SU-DHL-6 (cell line): ENCODE results near the gene BCDIN3D.

Experiments
- H2AFZ ChIP-seq: fragments of 200-600 bp; sonication (generic); 2 replicates; pipeline ENCODE4 v1.6.1; 2014; ENCODE audit warnings: low read depth, mild to moderate bottlenecking, moderate library complexity, mixed read lengths, antibody characterized with exemption, low read length; ENCODE audit not compliant: severe bottlenecking
- H3F3A ChIP-seq: fragments of 200-600 bp; shearing (Covaris generic); 2 replicates; pipeline ENCODE4 v1.6.0; 2016; ENCODE audit warnings: antibody characterized with exemption, mild to moderate bottlenecking; ENCODE audit not compliant: insufficient read depth
- H3K27ac ChIP-seq: fragments of 200-600 bp; sonication (generic); 2 replicates; pipeline ENCODE4 v1.5.1; 2016; ENCODE audit warnings: low read depth, mild to moderate bottlenecking, low read length, moderate library complexity, mixed read lengths
- H3K27me3 ChIP-seq: fragments of 200-600 bp; sonication (generic), shearing (Covaris generic); 2 replicates; pipeline ENCODE4 v1.6.0; 2014; ENCODE audit warnings: mild to moderate bottlenecking, low read length
- H3K36me3 ChIP-seq: fragments of 200-600 bp; sonication (generic); 2 replicates; pipeline ENCODE4 v1.6.1; 2014; ENCODE audit warnings: mild to moderate bottlenecking, low read length, mixed read lengths
- H3K4me2 ChIP-seq: fragments of 300-600, 200-600 bp; shearing (Covaris generic), sonication (generic); 2 replicates; pipeline ENCODE4 v1.6.0; 2014; ENCODE audit warnings: low read length, low read depth, mild to moderate bottlenecking; ENCODE audit not compliant: poor library complexity, severe bottlenecking
- H3K4me3 ChIP-seq: fragments of 200-600 bp; sonication (generic); 2 replicates; pipeline ENCODE4 v1.5.1; 2014; ENCODE audit warnings: antibody characterized with exemption, low read length, mild to moderate bottlenecking, mixed read lengths; ENCODE audit not compliant: insufficient read depth, poor library complexity, severe bottlenecking
- H3K79me2 ChIP-seq: fragments of 200-600 bp; sonication (generic); 2 replicates; pipeline ENCODE4 v1.6.1; 2014; ENCODE audit warnings: mild to moderate bottlenecking, low read length, moderate library complexity; ENCODE audit not compliant: insufficient read depth
- H3K9ac ChIP-seq: fragments of 200-600 bp; sonication (generic); 2 replicates; pipeline ENCODE4 v1.7.0; 2014; ENCODE audit warnings: mild to moderate bottlenecking, low read length
- H3K9me2 ChIP-seq: fragments of 200-600 bp; sonication (generic); replicated peaks from 2 replicates; pipeline ENCODE4 v1.6.1; 2014; ENCODE audit warnings: low read length; ENCODE audit not compliant: insufficient read depth
- H3K9me3 ChIP-seq: fragments of 200-600 bp; sonication (generic); 2 replicates; pipeline ENCODE4 v1.6.1; 2014; ENCODE audit warnings: low read length, mixed read lengths; ENCODE audit not compliant: insufficient read depth
- H4K20me1 ChIP-seq: fragments of 200-600 bp; sonication (generic); 2 replicates; pipeline ENCODE4 v1.6.1; 2014; ENCODE audit warnings: low read depth, mild to moderate bottlenecking, antibody characterized with exemption, low read length, moderate library complexity, mixed read lengths
- EZH2phosphoT487 ChIP-seq: fragments of 200-600 bp; sonication (generic), shearing (Covaris generic); conservative IDR thresholded peaks from 2 replicates; pipeline ENCODE4 v1.6.1; 2018; ENCODE audit warnings: mild to moderate bottlenecking, antibody characterized with exemption, low read length, moderate library complexity, mixed read lengths
- TF ChIP-seq, protein P1 (sequence below): fragments of 200-600 bp; sonication (generic); IDR thresholded peaks from one replicate; pipeline ENCODE4 v1.5.1; 2017; ENCODE audit warnings: antibody characterized with exemption, mild to moderate bottlenecking, low read length, moderate library complexity; ENCODE audit not compliant: insufficient read depth, poor library complexity, severe bottlenecking

Gene BCDIN3D

GRCh38 chr12:49875115-49875720 is 32.3 kb upstream of the BCDIN3D start:
- Histone ChIP-seq H3K27ac (no peak overlapping the region), H3K36me3 (no peaks in the 10 kb centered on the region), H2AFZ (no peak overlapping the region), H4K20me1 (no peaks in the 10 kb centered on the region), H3F3A (peaks cover 17% of the 10 kb centered on the region; the same call in 1 of the 2 replicates), H3K4me3 (no peak overlapping the region), H3K9ac (no peak overlapping the region), H3K79me2 (no peaks in the 10 kb centered on the region), H3K9me3 (peaks cover 12% of the 10 kb centered on the region; the same call in 1 of the 2 replicates), H3K9me2 (no peaks in the 10 kb centered on the region), H3K27me3 (no peaks in the 10 kb centered on the region), H3K4me2 (no peak overlapping the region)
- no peak for TF ChIP-seq EZH2phosphoT487
- TF ChIP-seq, protein P1, sequence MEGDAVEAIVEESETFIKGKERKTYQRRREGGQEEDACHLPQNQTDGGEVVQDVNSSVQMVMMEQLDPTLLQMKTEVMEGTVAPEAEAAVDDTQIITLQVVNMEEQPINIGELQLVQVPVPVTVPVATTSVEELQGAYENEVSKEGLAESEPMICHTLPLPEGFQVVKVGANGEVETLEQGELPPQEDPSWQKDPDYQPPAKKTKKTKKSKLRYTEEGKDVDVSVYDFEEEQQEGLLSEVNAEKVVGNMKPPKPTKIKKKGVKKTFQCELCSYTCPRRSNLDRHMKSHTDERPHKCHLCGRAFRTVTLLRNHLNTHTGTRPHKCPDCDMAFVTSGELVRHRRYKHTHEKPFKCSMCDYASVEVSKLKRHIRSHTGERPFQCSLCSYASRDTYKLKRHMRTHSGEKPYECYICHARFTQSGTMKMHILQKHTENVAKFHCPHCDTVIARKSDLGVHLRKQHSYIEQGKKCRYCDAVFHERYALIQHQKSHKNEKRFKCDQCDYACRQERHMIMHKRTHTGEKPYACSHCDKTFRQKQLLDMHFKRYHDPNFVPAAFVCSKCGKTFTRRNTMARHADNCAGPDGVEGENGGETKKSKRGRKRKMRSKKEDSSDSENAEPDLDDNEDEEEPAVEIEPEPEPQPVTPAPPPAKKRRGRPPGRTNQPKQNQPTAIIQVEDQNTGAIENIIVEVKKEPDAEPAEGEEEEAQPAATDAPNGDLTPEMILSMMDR: no peak

DNA sequence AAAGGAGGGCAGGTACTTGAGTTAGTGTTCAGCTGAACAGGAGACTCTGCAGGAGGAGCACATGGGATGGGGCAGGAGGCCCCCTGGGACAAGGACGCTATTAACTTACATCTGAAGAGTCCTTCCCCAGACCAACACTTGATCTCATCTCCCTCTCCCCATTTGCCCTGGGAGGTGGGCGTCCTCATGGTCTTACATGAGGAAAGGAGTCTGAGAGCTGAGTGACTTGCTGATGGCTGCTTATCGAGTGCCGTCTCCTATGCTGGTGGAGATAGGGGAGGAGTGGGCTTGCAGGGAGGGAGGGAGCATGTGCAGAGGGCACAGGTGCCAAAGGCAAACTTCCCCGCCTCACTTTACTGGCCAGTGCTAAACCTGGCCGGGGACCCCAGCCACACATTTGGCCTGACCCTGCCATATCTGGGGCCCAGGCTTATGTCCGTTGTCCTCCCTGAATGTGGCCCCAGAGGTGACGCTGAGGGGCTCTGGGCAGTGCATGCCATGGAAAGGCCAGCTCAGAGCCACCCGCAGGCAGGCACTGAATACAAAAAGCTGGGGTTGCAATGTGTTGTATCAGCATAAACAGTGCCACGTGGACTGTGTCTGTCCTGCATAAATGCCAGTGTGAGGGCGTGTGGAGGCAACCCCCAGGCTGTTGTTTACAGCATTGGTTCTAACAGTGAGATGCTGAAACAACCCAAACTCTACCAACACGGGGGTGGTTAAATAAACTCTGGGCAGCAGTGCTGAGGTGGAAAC is 31.4 kb upstream of the BCDIN3D start:
- peaks cover 9% of the 10 kb centered on the region; the same call in 1 of the 2 replicates for H3F3A ChIP-seq
- no peaks in the 10 kb centered on the region for H3K27me3 ChIP-seq
- H3K9me3 ChIP-seq: peaks cover 3% of the 10 kb centered on the region; the same call in 1 of the 2 replicates
- no peak overlapping the region for H3K9ac ChIP-seq
- H3K4me3 ChIP-seq: no peak overlapping the region
- H3K9me2 ChIP-seq: no peaks in the 10 kb centered on the region
- H3K4me2 ChIP-seq: no peak overlapping the region
- H3K36me3 ChIP-seq: no peaks in the 10 kb centered on the region
- TF ChIP-seq, protein P1: no peak
- TF ChIP-seq EZH2phosphoT487: no peak
- H3K27ac ChIP-seq: no peak overlapping the region
- no peak overlapping the region for H2AFZ ChIP-seq
- no peaks in the 10 kb centered on the region for H4K20me1 ChIP-seq
- H3K79me2 ChIP-seq: no peaks in the 10 kb centered on the region

DNA sequence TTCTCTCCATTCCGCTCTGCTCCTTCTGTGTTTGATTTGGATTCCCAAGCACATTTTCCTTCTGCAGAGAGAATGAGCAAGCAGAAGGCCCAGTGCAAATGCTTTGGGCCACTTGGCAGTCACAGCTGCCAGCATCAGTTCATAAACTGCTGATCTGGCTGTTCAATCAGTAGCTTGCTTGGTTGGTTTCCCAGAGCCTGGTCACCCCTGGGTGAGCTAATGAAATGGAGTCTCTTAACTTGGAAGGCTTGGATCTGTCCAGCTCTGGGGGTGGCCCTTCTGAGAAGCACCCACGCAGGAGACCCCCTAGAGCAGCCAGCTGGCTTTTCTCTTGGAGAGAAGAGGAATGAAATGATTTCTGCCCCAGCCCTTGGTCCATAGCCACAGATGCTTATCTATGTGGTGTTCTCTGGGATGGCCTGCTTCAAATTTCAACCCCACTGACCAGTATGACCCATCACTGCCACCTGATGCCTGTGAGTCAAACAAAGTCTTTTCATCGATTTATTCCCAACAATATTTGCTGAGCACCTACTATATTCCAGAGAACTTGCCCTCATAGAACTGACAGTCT is 30.5 kb upstream of the BCDIN3D start:
- Histone ChIP-seq H3K4me2 (no peak overlapping the region), H3K36me3 (no peaks in the 10 kb centered on the region), H3K27ac (no peak overlapping the region), H2AFZ (no peak overlapping the region), H3K79me2 (no peaks in the 10 kb centered on the region), H3F3A (peaks cover 2% of the 10 kb centered on the region; the same call in 1 of the 2 replicates), H3K9me2 (no peaks in the 10 kb centered on the region), H3K27me3 (no peaks in the 10 kb centered on the region), H4K20me1 (no peaks in the 10 kb centered on the region), H3K4me3 (no peak overlapping the region), H3K9ac (no peak overlapping the region), H3K9me3 (no peaks in the 10 kb centered on the region)
- TF ChIP-seq EZH2phosphoT487: no peak
- TF ChIP-seq, protein P1: no peak
